Keratinocyte (primary cell): ENCODE results near the gene PTPRD. TPM values are rescaled to one million over a fixed set of nuclear protein-coding genes. Genes with fewer than 3 reads are reported as not detected.

Experiments
- DNase-seq: peaks from one replicate; pipeline ENCODE4 v3.0.0-alpha.2; 2011; ENCODE audit warnings: low read depth, missing footprints, low spot score
- FAIRE-seq: peaks from 2 replicates; lab custom pipeline; 2011; peaks lifted over from hg19 to GRCh38; lab: Jason Lieb, UNC
- H2AFZ ChIP-seq: 2 replicates; pipeline ENCODE4 v1.6.0; 2012; ENCODE audit warnings: low read length, control low read depth, inconsistent platforms; ENCODE audit not compliant: control insufficient read depth
- H3K27ac ChIP-seq: 2 replicates; pipeline ENCODE4 v1.5.1; 2011; ENCODE audit warnings: low read length; ENCODE audit not compliant: control insufficient read depth, insufficient read depth
- H3K27me3 ChIP-seq: 3 replicates; pipeline ENCODE4 v1.6.0; 2011; ENCODE audit warnings: low read length; ENCODE audit not compliant: control insufficient read depth, insufficient read depth; ENCODE audit errors: extremely low read depth
- H3K36me3 ChIP-seq, 2 experiments: 2 replicates in 1 of 2; 3 replicates in 1 of 2; pipeline ENCODE4 v1.5.1; 2011; ENCODE audit warnings: low read length in 2 of 2, mild to moderate bottlenecking in 1 of 2; ENCODE audit not compliant: control insufficient read depth in 2 of 2, insufficient read depth in 2 of 2; ENCODE audit errors: extremely low read depth in 1 of 2
- H3K4me1 ChIP-seq: 3 replicates; pipeline ENCODE4 v1.5.1; 2011; ENCODE audit warnings: low read length; ENCODE audit not compliant: control insufficient read depth, insufficient read depth; ENCODE audit errors: extremely low read depth
- H3K4me2 ChIP-seq: 3 replicates; pipeline ENCODE4 v1.6.0; 2011; ENCODE audit warnings: low read depth, low read length; ENCODE audit not compliant: control insufficient read depth, insufficient read depth; ENCODE audit errors: extremely low read depth
- H3K4me3 ChIP-seq, 3 experiments: fragments of 200-600 bp in 1 of 3; sonication (generic) in 1 of 3; 2 replicates in 2 of 3; 3 replicates in 1 of 3; pipeline ENCODE4 v1.5.1; 2011 to 2016; ENCODE audit warnings: low read length in 3 of 3, mild to moderate bottlenecking in 3 of 3, control low read depth in 2 of 3, inconsistent platforms in 1 of 3, low read depth in 1 of 3, mixed read lengths in 1 of 3, mixed run types in 1 of 3, moderate library complexity in 1 of 3; ENCODE audit not compliant: control insufficient read depth in 2 of 3, insufficient read depth in 2 of 3; ENCODE audit errors: extremely low read depth in 1 of 3
- H3K79me2 ChIP-seq: 2 replicates; pipeline ENCODE4 v1.6.0; 2012; ENCODE audit warnings: low read length; ENCODE audit not compliant: control insufficient read depth, insufficient read depth
- H3K9ac ChIP-seq: 3 replicates; pipeline ENCODE4 v1.6.0; 2011; ENCODE audit warnings: low read length; ENCODE audit not compliant: control insufficient read depth, insufficient read depth; ENCODE audit errors: extremely low read depth
- H3K9me1 ChIP-seq: 3 replicates; pipeline ENCODE4 v1.6.0; 2011; ENCODE audit warnings: low read length; ENCODE audit not compliant: control insufficient read depth, insufficient read depth; ENCODE audit errors: extremely low read depth
- H3K9me3 ChIP-seq: 2 replicates; pipeline ENCODE4 v1.5.1; 2012; ENCODE audit warnings: low read depth, low read length; ENCODE audit not compliant: control insufficient read depth
- H4K20me1 ChIP-seq: 3 replicates; pipeline ENCODE4 v1.6.0; 2011; ENCODE audit warnings: low read length; ENCODE audit not compliant: control insufficient read depth, insufficient read depth; ENCODE audit errors: extremely low read depth
- CTCF ChIP-seq, 3 experiments: IDR thresholded peaks in 1 of 3; conservative IDR thresholded peaks in 1 of 3; optimal IDR thresholded peaks in 1 of 3; 2 replicates in 2 of 3; 3 replicates in 1 of 3; pipeline versions ENCODE3 to v1.5.1; 2011; ENCODE audit warnings: low read length in 3 of 3, mild to moderate bottlenecking in 3 of 3, moderate library complexity in 2 of 3, control low read depth in 1 of 3, inconsistent platforms in 1 of 3; ENCODE audit not compliant: insufficient read depth in 2 of 3; ENCODE audit errors: extremely low read depth in 1 of 3
- EZH2 ChIP-seq: IDR thresholded peaks from one replicate; pipeline ENCODE4 v1.6.1; 2012; ENCODE audit warnings: inconsistent platforms, mild to moderate bottlenecking, low read length, moderate library complexity
- dilution Hi-C: fragments of 300-500 bp; cut with MboI; formaldehyde crosslinking; loops from one replicate; pipeline ENCODE4 v1.7.0; 2020; ENCODE audit warnings: low sequenced_read_pairs; ENCODE audit not compliant: extremely low pct_ligation_motif_present
- polyA plus RNA-seq, 5 experiments: library from polyadenylated mRNA; depleted of rRNA in 3 of 5; stranded (reverse) in 3 of 5; stranded (forward) in 1 of 5; unstranded in 1 of 5; fragments of >200 nt; gene quantifications; 1 replicate in 1 of 5; 2 replicates in 3 of 5; 3 replicates in 1 of 5; pipeline versions ENCODE4 v1.2.1 to v1.2.3, GENCODE V29; 2011 to 2012; ENCODE audit warnings: missing spikeins in 2 of 5, low read depth in 1 of 5, low replicate concordance in 1 of 5

PTPRD gene
- polyA plus RNA-seq, 1 donor (not counting 4 experiments of a cell fraction or from before 2014, with no cell fraction given) = 0.10 TPM

GRCh38 chr9:8799615-8800014 is 1813.2 kb downstream of the PTPRD start:
- Histone ChIP-seq H3K4me1 (no peaks in the 10 kb centered on the region), H3K79me2 (no peaks in the 10 kb centered on the region), H3K27me3 (no peaks in the 10 kb centered on the region), H2AFZ (no peak overlapping the region), H3K9me3 (no peaks in the 10 kb centered on the region), H3K27ac (no peak overlapping the region), H3K4me2 (no peak overlapping the region), H3K36me3 (no peaks in the 10 kb centered on the region), H4K20me1 (no peaks in the 10 kb centered on the region), H3K9ac (no peak overlapping the region), H3K9me1 (no peaks in the 10 kb centered on the region), H3K4me3 (no peak overlapping the region)
- no peak for FAIRE-seq
- DNase-seq = no peak
- TF ChIP-seq EZH2 = no peak
- no peak for TF ChIP-seq CTCF (optimal IDR thresholded peaks at IDR 0.05 in 1 of 3, IDR thresholded peaks at IDR 0.05 in 1 of 3, conservative IDR thresholded peaks at IDR 0.05 in 1 of 3; ENCODE audit: extremely low read depth in 1 of 3, insufficient read depth in 2 of 3, low read length in 3 of 3)
- dilution Hi-C loops = no loop called here

GRCh38 chr9:8799206-8799605 is 1813.6 kb downstream of the PTPRD start:
- no peak for TF ChIP-seq CTCF (optimal IDR thresholded peaks at IDR 0.05 in 1 of 3, IDR thresholded peaks at IDR 0.05 in 1 of 3, conservative IDR thresholded peaks at IDR 0.05 in 1 of 3; ENCODE audit: extremely low read depth in 1 of 3, insufficient read depth in 2 of 3, low read length in 3 of 3)
- TF ChIP-seq EZH2 = no peak
- FAIRE-seq (no peak), DNase-seq (no peak)
- Histone ChIP-seq H3K27ac (no peak overlapping the region), H3K9me3 (no peaks in the 10 kb centered on the region), H3K79me2 (no peaks in the 10 kb centered on the region), H4K20me1 (no peaks in the 10 kb centered on the region), H3K27me3 (no peaks in the 10 kb centered on the region), H3K4me2 (no peak overlapping the region), H3K4me1 (no peaks in the 10 kb centered on the region), H2AFZ (no peak overlapping the region), H3K36me3 (no peaks in the 10 kb centered on the region), H3K9me1 (no peaks in the 10 kb centered on the region), H3K4me3 (no peak overlapping the region), H3K9ac (no peak overlapping the region)
- dilution Hi-C loops = no loop called here
